Mucosa of descending colon (tissue), 3 donors: ENCODE data around the gene AVL9. TPM values are rescaled to one million over a fixed set of nuclear protein-coding genes. Genes with fewer than 3 reads are reported as not detected.
"Not testable (repeated sequence)": the region's sequence is repeated elsewhere in the genome, so short reads cannot be mapped to it uniquely, and the experiment has no call there.

Experiments used
- ATAC-seq: fragments of 200-7000 bp; cut with Tn5 transposase; one replicate; pipeline ENCODE4 v1.9.1; 2020; ENCODE audit warnings: mild to moderate bottlenecking, moderate library complexity
- DNase-seq, 3 donors: peaks; one replicate each; pipeline ENCODE4 v3.0.0-alpha.2; 2020
- H3K36me3 ChIP-seq: fragments of 200-600 bp; one replicate; pipeline ENCODE4 v1.8.0; 2021; ENCODE audit warnings: low read depth, mild to moderate bottlenecking
- H3K4me1 ChIP-seq: fragments of 200-600 bp; one replicate; pipeline ENCODE4 v1.8.0; 2021; ENCODE audit warnings: low read depth, mild to moderate bottlenecking
- H3K4me3 ChIP-seq: fragments of 200-600 bp; one replicate; pipeline ENCODE4 v1.8.0; 2021; ENCODE audit warnings: mild to moderate bottlenecking
- H3K9me3 ChIP-seq: fragments of 200-600 bp; one replicate; pipeline ENCODE4 v1.8.0; 2021; ENCODE audit warnings: mild to moderate bottlenecking
- CTCF ChIP-seq: fragments of 200-600 bp; IDR thresholded peaks from one replicate; pipeline ENCODE4 v1.8.0; 2022; ENCODE audit warnings: antibody characterized with exemption, mild to moderate bottlenecking
- intact Hi-C, 2 donors: fragments of 100-400 bp; cut with DNase I in 1 of 2; cut with micrococcal nuclease in 1 of 2; formaldehyde crosslinking; loops; one replicate each; pipeline versions ENCODE4 v1.11.0 to v1.11.1; 2022; cut with DNase I, micrococcal nuclease
- total RNA-seq, 3 donors: library from RNA; stranded (reverse); fragmentation: NEBNext Ultra II Directional in 2 of 3; extraction: Animal tissue kit (Norgen Biotek cat#: 25700) in 2 of 3; gene quantifications; one replicate each; pipeline versions ENCODE4 v1.2.1 to v1.2.4, GENCODE V29; 2021 to 2023
- donor health status: DM: no; HTN: no; CAD: no; lungs with moderate emphysema.
- donor health status: DM: no; HTN: no; CAD: no.
- donor health status: DM: no; HTN: yes; CAD: no.

The AVL9 gene
- total RNA-seq, 3 donors from 2014 or later: 56.7 to 81.2 (median 74.5) TPM

DNA sequence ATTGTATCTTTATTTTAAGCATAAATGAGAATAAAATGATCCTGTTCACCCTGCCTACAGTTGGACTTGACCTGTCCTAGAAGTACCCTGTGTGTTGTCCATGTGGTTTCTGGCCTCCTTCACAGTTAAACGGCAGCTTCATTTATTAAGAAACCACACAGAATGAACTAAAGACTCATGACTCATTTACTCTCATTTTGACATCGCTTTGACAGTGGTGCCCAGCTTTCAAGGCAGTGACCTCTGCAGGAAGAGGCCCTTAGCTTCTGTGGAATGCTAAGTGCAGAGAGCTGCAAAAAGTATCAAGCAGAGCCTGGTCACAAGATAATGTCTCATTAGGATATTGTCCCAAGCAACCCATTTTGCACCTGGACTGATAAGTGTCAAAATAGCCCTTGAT lies 93.4 kb downstream of the AVL9 start:
- no peaks in the 10 kb centered on the region for H3K4me1 ChIP-seq
- intact Hi-C loops: no loop called here
- H3K36me3 ChIP-seq: no peaks in the 10 kb centered on the region
- no peaks in the 10 kb centered on the region for H3K9me3 ChIP-seq
- H3K4me3 ChIP-seq: no peak overlapping the region
- ATAC-seq (no peak), DNase-seq (no peak)
- TF ChIP-seq CTCF: no peak

DNA sequence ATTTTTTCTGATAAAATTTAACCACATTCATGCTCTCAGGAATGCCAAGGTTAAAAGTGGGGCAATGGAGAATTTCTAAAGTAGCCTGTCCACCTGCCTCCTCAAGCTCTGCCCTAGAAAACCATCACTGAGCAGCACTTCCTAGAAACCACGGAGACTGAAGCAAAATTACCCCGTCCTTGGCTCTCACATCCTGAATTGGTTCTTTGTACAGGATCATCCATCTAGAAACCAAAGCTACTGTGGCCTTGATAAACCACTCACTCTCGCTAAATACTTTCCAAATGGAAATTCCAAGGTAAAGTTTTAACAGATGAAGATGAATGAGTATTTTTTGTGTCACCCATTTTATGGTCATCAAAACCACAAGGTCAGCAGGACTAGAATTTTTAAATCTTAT lies 96.6 kb downstream of the AVL9 start:
- intact Hi-C loops: no loop called here
- Histone ChIP-seq H3K36me3 (no peaks in the 10 kb centered on the region), H3K4me3 (no peak overlapping the region), H3K9me3 (no peaks in the 10 kb centered on the region), H3K4me1 (no peaks in the 10 kb centered on the region)
- TF ChIP-seq CTCF: no peak
- DNase-seq (no peak), ATAC-seq (no peak)

GRCh38 chr7:32592701-32593100 lies 97.4 kb downstream of the AVL9 start:
- TF ChIP-seq CTCF: no peak
- H3K4me1 ChIP-seq: no peaks in the 10 kb centered on the region
- no peaks in the 10 kb centered on the region for H3K36me3 ChIP-seq
- no peak for DNase-seq
- intact Hi-C loops: no loop called here
- no peaks in the 10 kb centered on the region for H3K9me3 ChIP-seq
- H3K4me3 ChIP-seq: no peak overlapping the region
- ATAC-seq: no peak

DNA sequence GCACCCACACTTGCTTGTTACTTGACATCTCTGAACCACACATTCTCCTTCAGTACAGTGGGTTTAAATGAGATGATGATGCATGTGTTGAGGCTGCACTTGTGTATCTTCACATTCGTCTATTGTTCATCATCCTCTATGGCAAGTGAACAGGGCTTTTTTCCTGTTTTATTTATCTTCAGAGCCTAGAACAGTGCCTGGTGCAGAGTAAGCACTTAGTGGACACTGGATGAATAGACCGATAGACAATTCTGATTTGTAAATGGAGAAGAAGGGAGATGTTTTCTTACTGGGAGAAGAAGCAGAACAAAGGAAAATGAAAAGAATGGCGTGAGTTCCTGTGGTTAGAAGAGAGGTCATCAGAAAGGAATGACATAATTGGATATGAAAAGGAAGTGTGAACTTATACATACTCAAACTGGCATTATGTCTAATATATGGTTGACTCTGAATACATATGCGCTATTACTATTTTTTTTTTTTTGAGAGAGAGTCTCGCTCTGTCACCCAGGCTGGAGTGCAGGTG lies 99.7 kb downstream of the AVL9 start:
- H3K9me3 ChIP-seq: no peaks in the 10 kb centered on the region
- intact Hi-C loops: no loop called here
- DNase-seq (no peak), ATAC-seq (no peak)
- no peak overlapping the region for H3K4me3 ChIP-seq
- H3K36me3 ChIP-seq: no peaks in the 10 kb centered on the region
- TF ChIP-seq CTCF: no peak
- no peaks in the 10 kb centered on the region for H3K4me1 ChIP-seq

- ATAC-seq, H3K9me3 ChIP-seq, H3K36me3 ChIP-seq, intact Hi-C loops, DNase-seq, H3K4me1 ChIP-seq, H3K4me3 ChIP-seq: not testable (repeated sequence)
Observed at GRCh38 chr7:32601196-32601595, 105.9 kb downstream of the AVL9 start.

GRCh38 chr7:32602470-32602869 lies 107.2 kb downstream of the AVL9 start:
- no peaks in the 10 kb centered on the region for H3K36me3 ChIP-seq
- peaks cover 7% of the 10 kb centered on the region for H3K9me3 ChIP-seq
- no peak overlapping the region for H3K4me3 ChIP-seq
- ATAC-seq (no peak), DNase-seq (no peak)
- intact Hi-C loops: no loop called here
- H3K4me1 ChIP-seq: no peaks in the 10 kb centered on the region
- no peak for TF ChIP-seq CTCF

- H3K4me3 ChIP-seq, DNase-seq, H3K36me3 ChIP-seq, H3K4me1 ChIP-seq, H3K9me3 ChIP-seq, intact Hi-C loops, ATAC-seq: not testable (repeated sequence)
Observed at GRCh38 chr7:32603492-32603891, 108.2 kb downstream of the AVL9 start.

DNA sequence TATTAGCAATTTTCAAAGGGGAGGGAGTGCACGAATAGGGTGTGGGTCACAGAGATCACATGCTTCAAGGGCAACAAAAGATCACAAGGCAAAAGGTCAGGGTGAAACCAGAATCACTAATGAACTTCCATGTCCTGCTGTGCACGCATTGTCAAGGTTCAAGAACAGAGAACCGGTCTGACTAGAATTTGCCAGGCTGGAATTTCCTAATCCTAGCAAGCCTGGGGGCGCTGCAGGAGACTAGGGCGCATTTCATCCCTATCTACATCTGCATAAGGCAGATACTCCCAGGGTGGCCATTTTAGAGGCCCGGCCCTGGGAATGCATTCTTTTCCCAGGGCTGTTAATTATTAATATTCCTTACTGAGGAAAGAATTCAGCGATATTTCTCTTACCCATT lies 108.8 kb downstream of the AVL9 start:
- DNase-seq, ATAC-seq, H3K4me3 ChIP-seq, H3K4me1 ChIP-seq, intact Hi-C loops, H3K9me3 ChIP-seq, H3K36me3 ChIP-seq: not testable (repeated sequence)
